IMR-90 (cell line): Measurements from ENCODE around the gene MEIS2. TPM values are rescaled to one million over a fixed set of nuclear protein-coding genes. Genes with fewer than 3 reads are reported as not detected.

Experiments
- ATAC-seq: fragments of 200-7000 bp; cut with Tn5 transposase; 2 replicates; pipeline ENCODE4 v1.9.1; 2020; ENCODE audit warnings: low read depth, mild to moderate bottlenecking, moderate library complexity
- BruUV-seq: library from RNA; stranded (reverse); fragments of 400-500 nt; replicated peaks from 2 replicates; lab custom pipeline; 2021; lab: Mats Ljungman, UMichigan
- CTCF ChIA-PET: fragments of 300-600 bp; formaldehyde crosslinking; extraction: SDS; loops from one replicate; lab custom pipeline; 2021; ENCODE audit warnings: antibody characterized with exemption; lab: Yijun Ruan, JAX
- POLR2A ChIA-PET: fragments of 300-600 bp; sonication (Branson Sonifier 250); formaldehyde crosslinking; loops from one replicate; lab custom pipeline; 2022; ENCODE audit warnings: antibody characterized with exemption; ENCODE audit not compliant: unreplicated experiment; lab: Charles Lee
- DNase-seq: peaks from one replicate; pipeline ENCODE4 v3.0.0; 2013
- H2AFZ ChIP-seq: replicated peaks from 2 replicates; pipeline ENCODE3; 2013; ENCODE audit warnings: low read length, mild to moderate bottlenecking; ENCODE audit not compliant: poor library complexity
- H2AK5ac ChIP-seq: 2 replicates; pipeline ENCODE4 v1.6.1; 2013; ENCODE audit warnings: low read depth, low read length, inconsistent platforms
- H2AK9ac ChIP-seq: replicated peaks from 2 replicates; pipeline ENCODE3; 2013; ENCODE audit warnings: mild to moderate bottlenecking, low read depth, low read length, moderate library complexity; ENCODE audit not compliant: poor library complexity
- H2BK120ac ChIP-seq: 2 replicates; pipeline ENCODE4 v1.6.1; 2013; ENCODE audit warnings: low read depth, low read length, inconsistent platforms
- H2BK15ac ChIP-seq: 3 replicates; pipeline ENCODE4 v1.6.1; 2013; ENCODE audit warnings: low read depth, low read length, inconsistent platforms
- H2BK20ac ChIP-seq: 2 replicates; pipeline ENCODE4 v1.6.1; 2013; ENCODE audit warnings: low read depth, mild to moderate bottlenecking, inconsistent platforms, low read length, moderate library complexity
- H2BK5ac ChIP-seq: 2 replicates; pipeline ENCODE4 v1.6.1; 2013; ENCODE audit warnings: mild to moderate bottlenecking, low read depth, low read length, inconsistent platforms; ENCODE audit not compliant: poor library complexity, severe bottlenecking
- H3K14ac ChIP-seq: replicated peaks from 2 replicates; pipeline ENCODE4 v1.6.1; 2013; ENCODE audit warnings: low read depth, low read length, inconsistent platforms
- H3K18ac ChIP-seq: 2 replicates; pipeline ENCODE4 v1.6.1; 2013; ENCODE audit warnings: low read depth, low read length, control low read depth
- H3K23ac ChIP-seq: 2 replicates; pipeline ENCODE4 v1.6.1; 2013; ENCODE audit warnings: low read depth, low read length, inconsistent platforms
- H3K27ac ChIP-seq: 2 replicates; pipeline ENCODE4 v1.5.1; 2013; ENCODE audit warnings: mild to moderate bottlenecking, control low read depth, low read length; ENCODE audit not compliant: insufficient read depth
- H3K27me3 ChIP-seq: 2 replicates; pipeline ENCODE4 v1.6.1; 2013; ENCODE audit warnings: low read length; ENCODE audit not compliant: control insufficient read depth, insufficient read depth
- H3K36me3 ChIP-seq: 2 replicates; pipeline ENCODE4 v1.6.1; 2013; ENCODE audit warnings: low read length, mixed read lengths; ENCODE audit not compliant: control insufficient read depth, insufficient read depth
- H3K4ac ChIP-seq: 2 replicates; pipeline ENCODE4 v1.6.1; 2013; ENCODE audit warnings: low read depth, low read length, inconsistent platforms
- H3K4me1 ChIP-seq: 2 replicates; pipeline ENCODE4 v1.6.1; 2013; ENCODE audit warnings: low read length, mixed read lengths; ENCODE audit not compliant: control insufficient read depth, insufficient read depth
- H3K4me2 ChIP-seq: 2 replicates; pipeline ENCODE4 v1.6.1; 2013; ENCODE audit warnings: low read depth, mild to moderate bottlenecking, control low read depth, low read length, moderate library complexity
- H3K4me3 ChIP-seq: 2 replicates; pipeline ENCODE4 v1.5.1; 2013; ENCODE audit warnings: low read depth, mild to moderate bottlenecking, control low read depth, low read length, moderate library complexity; ENCODE audit not compliant: insufficient read depth
- H3K56ac ChIP-seq: 2 replicates; pipeline ENCODE4 v1.6.1; 2013; ENCODE audit warnings: low read length, inconsistent platforms; ENCODE audit not compliant: insufficient read depth; ENCODE audit errors: extremely low read depth
- H3K79me1 ChIP-seq, 2 experiments: 2 replicates each; pipeline ENCODE4 v1.6.1; 2013; ENCODE audit warnings: low read length in 2 of 2, inconsistent platforms in 1 of 2, low read depth in 1 of 2
- H3K9ac ChIP-seq: 2 replicates; pipeline ENCODE4 v1.6.1; 2013; ENCODE audit warnings: low read depth, low read length, control low read depth
- H3K9me1 ChIP-seq: 2 replicates; pipeline ENCODE4 v1.6.1; 2013; ENCODE audit warnings: low read length, inconsistent platforms; ENCODE audit not compliant: insufficient read depth
- H3K9me3 ChIP-seq: 2 replicates; pipeline ENCODE4 v1.6.1; 2013; ENCODE audit warnings: low read length; ENCODE audit not compliant: control insufficient read depth, insufficient read depth
- H4K20me1 ChIP-seq: 2 replicates; pipeline ENCODE4 v1.6.1; 2013; ENCODE audit warnings: low read length, inconsistent platforms; ENCODE audit not compliant: insufficient read depth
- H4K5ac ChIP-seq: 2 replicates; pipeline ENCODE4 v1.6.1; 2013; ENCODE audit warnings: mild to moderate bottlenecking, low read depth, low read length, control low read depth
- H4K8ac ChIP-seq, 2 experiments: 2 replicates each; pipeline ENCODE4 v1.6.1; 2013; ENCODE audit warnings: low read depth in 2 of 2, low read length in 2 of 2, control low read depth in 1 of 2, inconsistent platforms in 1 of 2
- H4K91ac ChIP-seq: 2 replicates; pipeline ENCODE4 v1.6.1; 2013; ENCODE audit warnings: low read depth, low read length, inconsistent platforms; ENCODE audit not compliant: insufficient read depth
- BHLHE40 ChIP-seq: fragments of 150-350 bp; IDR thresholded peaks from 2 replicates; pipeline ENCODE4 v1.6.1; 2016; ENCODE audit warnings: mild to moderate bottlenecking, low read depth, low read length
- CEBPB ChIP-seq: IDR thresholded peaks from 2 replicates; pipeline ENCODE4 v1.6.1; 2012; ENCODE audit warnings: low read depth, low read length, improper control_type of control experiment
- MAZ ChIP-seq: IDR thresholded peaks from 2 replicates; pipeline ENCODE4 v1.6.1; 2012; ENCODE audit warnings: low read depth, mild to moderate bottlenecking, low read length, improper control_type of control experiment, moderate library complexity, borderline replicate concordance
- POLR2A ChIP-seq: IDR thresholded peaks from 2 replicates; pipeline ENCODE4 v1.6.1; 2012; ENCODE audit warnings: mild to moderate bottlenecking, low read depth, low read length
- RAD21 ChIP-seq: IDR thresholded peaks from 2 replicates; pipeline ENCODE4 v1.6.1; 2012; ENCODE audit warnings: low read length, improper control_type of control experiment
- RFX5 ChIP-seq: IDR thresholded peaks from 2 replicates; pipeline ENCODE4 v1.8.0; 2012; ENCODE audit warnings: low read depth, mild to moderate bottlenecking, low read length, moderate library complexity
- dilution Hi-C: fragments of 300-500 bp; cut with HindIII; formaldehyde crosslinking; loops from one replicate; pipeline ENCODE4 v1.14.3; 2018; ENCODE audit warnings: low sequenced_read_pairs; ENCODE audit not compliant: unreplicated experiment
- in situ Hi-C: fragments of 300-500 bp; cut with MboI; formaldehyde crosslinking; loops from 3 replicates; pipeline ENCODE4 v1.14.3; 2019; ENCODE audit warnings: low sequenced_read_pairs, inconsistent platforms, mixed read lengths
- intact Hi-C: fragments of 100-400 bp; cut with micrococcal nuclease; formaldehyde crosslinking; loops from 2 replicates; pipeline ENCODE4 v1.10.0; 2022
- polyA plus RNA-seq, 3 experiments: library from polyadenylated mRNA; depleted of rRNA; stranded (reverse); fragments of >200 nt; gene quantifications; 2 replicates each; pipeline ENCODE4 v1.2.3, GENCODE V29; 2012; ENCODE audit warnings: low replicate concordance in 1 of 3
- total RNA-seq: library from RNA; depleted of rRNA; stranded (reverse); fragments of >200 nt; gene quantifications from 2 replicates; pipeline ENCODE4 v1.2.3, GENCODE V29; 2012
- TF ChIP-seq, protein P1 (sequence below): conservative IDR thresholded peaks from 2 replicates; pipeline ENCODE4 v1.5.1; 2012; ENCODE audit warnings: mild to moderate bottlenecking, low read depth, low read length, improper control_type of control experiment

MEIS2 gene
- total and polyA plus RNA-seq, 2 of the 4 experiments (the other 2 are of a cell fraction), result 70.1 to 71.3 TPM

DNA sequence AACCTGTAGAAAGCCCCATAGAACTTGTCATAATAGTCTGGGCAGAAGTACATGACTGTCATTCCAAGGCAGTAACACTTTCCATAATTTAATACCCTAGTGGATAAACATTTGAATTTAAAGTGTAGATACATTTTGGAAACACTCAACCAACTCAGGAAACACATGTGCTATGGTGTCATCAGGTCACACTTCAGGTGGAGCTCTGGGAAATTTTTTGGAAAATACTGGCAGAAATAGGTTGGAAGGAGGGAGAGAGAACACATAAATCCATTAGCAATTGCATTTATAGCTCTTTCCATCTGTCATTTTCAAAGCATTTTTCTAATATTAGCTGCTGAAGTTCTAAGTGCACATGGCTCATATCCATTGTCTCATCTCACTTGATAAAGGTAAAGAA is 135.7 kb downstream of the MEIS2 start:
- Histone ChIP-seq H3K27ac (no peak overlapping the region), H4K8ac (no peak overlapping the region), H4K5ac (no peak overlapping the region), H3K56ac (no peak overlapping the region), H3K9ac (no peak overlapping the region), H2BK120ac (no peak overlapping the region), H2BK5ac (no peak overlapping the region), H3K23ac (no peak overlapping the region), H2AK9ac (no peak overlapping the region), H3K4me1 (peaks cover 1% of the 10 kb centered on the region; the same call in 1 of the 2 replicates), H3K36me3 (peaks cover 3% of the 10 kb centered on the region), H3K4me3 (no peak overlapping the region), H3K9me1 (no peaks in the 10 kb centered on the region), H3K27me3 (no peaks in the 10 kb centered on the region), H2AK5ac (no peak overlapping the region), H2AFZ (no peak overlapping the region), H2BK15ac (no peak overlapping the region), H3K18ac (no peak overlapping the region), H3K9me3 (no peaks in the 10 kb centered on the region), H4K91ac (no peak overlapping the region), H3K4me2 (no peak overlapping the region), H3K79me1 (peaks cover 3 to 6% of the 10 kb centered on the region in 2 experiments; a peak in 3 of 4 replicates), H3K14ac (no peak overlapping the region), H3K4ac (no peak overlapping the region), H2BK20ac (no peak overlapping the region), H4K20me1 (no peaks in the 10 kb centered on the region)
- ATAC-seq (no peak), DNase-seq (no peak)
- in situ Hi-C loops, result no loop called here
- ChIA-PET POLR2A (no interaction called here), CTCF (interaction anchor here (1.1 kb wide), 1 partner anchor 8 kb away, joined by 3 read pairs; no protein-coding TSS in a partner anchor)
- BruUV-seq, result no TSS peak
- dilution Hi-C loops, result no loop called here
- TF ChIP-seq CEBPB, result no peak
- no peak for TF ChIP-seq RFX5
- TF ChIP-seq BHLHE40, result no peak
- TF ChIP-seq MAZ, result no peak
- TF ChIP-seq, protein P1, sequence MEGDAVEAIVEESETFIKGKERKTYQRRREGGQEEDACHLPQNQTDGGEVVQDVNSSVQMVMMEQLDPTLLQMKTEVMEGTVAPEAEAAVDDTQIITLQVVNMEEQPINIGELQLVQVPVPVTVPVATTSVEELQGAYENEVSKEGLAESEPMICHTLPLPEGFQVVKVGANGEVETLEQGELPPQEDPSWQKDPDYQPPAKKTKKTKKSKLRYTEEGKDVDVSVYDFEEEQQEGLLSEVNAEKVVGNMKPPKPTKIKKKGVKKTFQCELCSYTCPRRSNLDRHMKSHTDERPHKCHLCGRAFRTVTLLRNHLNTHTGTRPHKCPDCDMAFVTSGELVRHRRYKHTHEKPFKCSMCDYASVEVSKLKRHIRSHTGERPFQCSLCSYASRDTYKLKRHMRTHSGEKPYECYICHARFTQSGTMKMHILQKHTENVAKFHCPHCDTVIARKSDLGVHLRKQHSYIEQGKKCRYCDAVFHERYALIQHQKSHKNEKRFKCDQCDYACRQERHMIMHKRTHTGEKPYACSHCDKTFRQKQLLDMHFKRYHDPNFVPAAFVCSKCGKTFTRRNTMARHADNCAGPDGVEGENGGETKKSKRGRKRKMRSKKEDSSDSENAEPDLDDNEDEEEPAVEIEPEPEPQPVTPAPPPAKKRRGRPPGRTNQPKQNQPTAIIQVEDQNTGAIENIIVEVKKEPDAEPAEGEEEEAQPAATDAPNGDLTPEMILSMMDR, result no peak
- no peak for TF ChIP-seq RAD21
- no peak for TF ChIP-seq POLR2A
- intact Hi-C loops, result no loop called here
